Endometrium (tissue), 2 donors: Measurements from ENCODE around the gene FBXW5.

ENCODE experiments used
- FAIRE-seq: peaks from 2 replicates; lab custom pipeline; 2012; peaks lifted over from hg19 to GRCh38; lab: Jason Lieb, UNC
- donor health status: control.
- donor health status: control.

The FBXW5 gene

DNA sequence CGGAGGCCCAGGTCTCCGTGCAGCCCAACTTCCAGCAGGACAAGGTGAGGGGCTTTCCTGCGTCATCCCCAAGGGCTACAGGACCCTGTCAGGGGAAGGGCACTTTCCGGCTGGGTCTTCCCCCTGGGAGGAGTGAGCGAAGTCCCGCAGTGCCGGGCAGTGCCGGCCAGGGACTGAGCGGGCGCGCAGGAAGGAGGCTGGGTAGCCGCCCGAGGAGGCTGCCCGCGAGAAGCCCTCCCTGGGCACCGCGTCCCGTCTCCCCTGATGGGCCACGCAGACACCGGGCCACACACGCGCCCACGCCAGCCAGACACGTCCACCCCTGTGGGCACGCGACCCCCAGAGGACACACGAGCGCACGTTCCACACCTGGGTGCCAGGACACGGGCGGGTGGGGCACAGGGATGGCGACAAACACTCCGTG lies 33.1 kb upstream of the FBXW5 start:
- FAIRE-seq = no peak

DNA sequence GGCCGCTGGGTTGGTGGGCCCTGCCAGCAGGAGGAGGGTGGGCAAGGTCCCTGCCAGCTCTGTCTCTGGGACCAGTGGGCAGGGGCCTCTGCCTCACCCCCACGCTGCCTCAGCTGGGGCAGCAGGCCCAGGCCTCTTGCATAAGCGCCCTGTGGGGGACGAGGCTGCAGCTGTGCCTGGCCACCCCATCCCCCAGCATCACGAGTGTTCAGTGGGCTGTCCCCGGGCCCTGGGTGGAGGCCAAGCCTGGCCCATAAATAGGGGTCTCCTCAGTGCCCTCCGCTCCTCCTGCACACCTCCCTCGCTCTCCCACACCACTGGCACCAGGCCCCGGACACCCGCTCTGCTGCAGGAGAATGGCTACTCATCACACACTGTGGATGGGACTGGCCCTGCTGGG lies 32.7 kb upstream of the FBXW5 start, which contains the start of gene PTGDS:
Gene PTGDS, plus strand, starts transcription at position 282 of the 400 bp plus-strand sequence. Its CDS starts 75 bp downstream, at position 357.
- FAIRE-seq = no peak

DNA sequence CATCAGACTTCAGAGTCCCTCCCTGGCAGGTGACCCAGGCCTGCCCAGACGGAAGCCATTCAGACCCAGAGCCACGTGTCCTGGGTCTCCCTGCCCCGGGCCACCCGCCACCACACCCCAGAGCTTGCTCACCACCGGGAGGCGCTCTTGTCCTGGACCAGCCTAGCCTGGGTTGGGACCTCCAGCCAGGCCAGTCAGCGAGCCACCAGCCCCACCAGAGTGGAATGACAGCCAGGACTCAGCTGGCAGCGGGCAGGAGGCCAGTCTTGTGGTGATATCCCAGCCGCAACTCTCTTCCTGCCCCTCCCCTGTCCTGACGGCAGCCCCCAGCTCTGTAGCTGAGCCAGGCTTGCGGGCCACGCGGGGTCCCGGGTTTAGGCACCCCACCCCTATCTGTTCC lies 31.1 kb upstream of the FBXW5 start:
- no peak for FAIRE-seq

DNA sequence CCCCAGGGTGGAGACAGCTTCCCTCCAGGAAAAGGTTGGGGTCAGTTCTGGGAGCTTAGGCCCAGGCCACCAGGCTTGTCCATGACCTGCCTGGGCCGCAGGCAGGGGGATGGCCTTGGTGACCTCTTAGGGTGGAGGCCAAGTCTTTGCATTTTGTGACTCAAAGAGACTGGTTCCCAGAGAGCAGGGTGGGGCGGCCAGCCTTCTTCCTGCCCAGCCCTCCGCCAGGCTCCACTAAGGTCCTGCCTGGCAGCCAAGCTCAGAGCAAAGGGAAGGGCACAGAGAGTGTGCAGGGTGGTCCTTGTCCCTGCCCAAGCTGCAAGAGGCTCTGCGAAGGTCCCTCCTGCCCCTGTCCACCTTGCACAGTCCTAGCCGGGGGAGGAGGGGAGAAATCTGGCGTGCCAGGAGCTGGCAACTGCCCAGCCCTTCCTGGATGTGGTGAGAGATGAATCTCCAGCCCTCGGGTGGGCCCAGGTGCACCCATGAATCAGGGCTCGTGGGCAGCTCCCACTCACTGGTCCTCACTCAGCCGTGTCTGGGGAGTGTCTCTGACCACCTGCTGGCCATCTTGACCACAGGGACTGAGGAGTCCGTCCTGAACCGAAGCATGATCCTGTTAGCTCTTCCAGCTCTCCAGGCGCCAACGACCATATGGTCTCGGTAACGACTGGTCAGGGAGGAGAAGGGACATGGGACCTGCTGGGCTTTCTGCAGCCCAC lies 30.4 kb upstream of the FBXW5 start:
- FAIRE-seq = no peak

DNA sequence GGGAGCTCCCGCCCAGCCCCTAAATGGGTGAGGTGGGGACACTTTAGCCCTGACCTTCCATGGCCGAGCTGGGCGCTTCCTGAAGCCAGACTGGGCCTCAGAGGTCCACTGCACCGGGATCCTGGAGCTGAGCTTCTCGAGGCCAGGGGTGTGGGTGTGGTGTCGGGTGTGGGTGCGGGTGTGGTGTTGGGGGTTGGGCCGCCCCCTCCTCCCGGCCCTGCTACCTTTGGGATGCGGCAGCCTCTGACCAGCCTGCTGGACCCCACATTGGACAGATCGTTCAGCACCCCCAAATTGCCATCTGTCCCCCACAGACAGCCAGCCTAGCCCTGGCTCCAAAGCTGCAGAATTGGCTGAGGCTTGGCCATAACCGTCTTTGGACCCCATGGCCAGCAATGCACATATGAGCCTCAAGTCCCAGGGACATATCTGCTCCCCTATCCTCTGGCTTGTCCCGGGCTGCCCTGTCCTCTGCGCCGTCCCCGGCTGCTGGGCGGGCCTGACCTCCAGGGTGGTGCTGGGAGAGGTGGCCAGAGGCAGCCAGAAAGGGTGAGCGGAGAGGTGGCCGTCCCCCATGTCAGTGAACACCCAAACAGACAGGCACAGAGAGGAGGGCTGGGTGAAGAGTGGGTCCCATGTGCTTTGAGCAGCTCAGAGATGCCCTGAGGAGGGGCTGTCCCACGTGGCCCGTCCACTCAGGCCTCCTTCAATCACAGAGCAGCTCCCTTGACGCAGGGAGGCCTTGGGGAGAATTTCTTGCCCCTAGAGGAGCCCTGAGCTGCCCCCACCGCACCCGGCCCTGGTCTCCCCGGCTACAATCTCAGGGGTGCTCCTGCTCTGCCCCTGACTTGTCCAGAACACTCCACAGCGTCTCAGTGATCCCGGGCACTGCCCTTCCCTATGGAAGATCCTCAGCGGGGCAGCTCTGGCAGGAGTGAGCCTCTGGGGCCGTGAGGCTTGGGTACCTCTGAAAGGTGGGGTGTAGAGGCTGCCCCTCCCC lies 29.4 kb upstream of the FBXW5 start:
- FAIRE-seq = no peak

DNA sequence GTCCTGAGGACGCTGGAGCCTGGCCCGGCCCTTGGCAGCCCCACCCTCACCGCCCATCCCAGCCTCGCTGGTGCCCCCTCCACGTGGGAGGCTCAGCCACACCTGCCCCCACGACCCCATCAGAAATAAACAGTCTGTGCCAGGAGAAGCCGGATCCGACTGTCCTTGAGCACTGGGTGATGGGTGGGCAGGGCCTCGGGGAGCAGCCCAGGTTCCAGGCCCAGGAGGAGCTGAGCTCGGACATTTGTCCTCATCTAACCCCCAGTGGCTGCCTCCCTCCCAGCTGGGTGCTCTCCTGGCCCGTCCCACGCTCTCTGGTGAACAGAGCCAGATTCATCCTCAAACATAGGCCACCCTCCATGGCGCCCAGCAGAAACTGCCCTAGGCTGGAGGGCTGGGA lies 28.2 kb upstream of the FBXW5 start:
- no peak for FAIRE-seq

DNA sequence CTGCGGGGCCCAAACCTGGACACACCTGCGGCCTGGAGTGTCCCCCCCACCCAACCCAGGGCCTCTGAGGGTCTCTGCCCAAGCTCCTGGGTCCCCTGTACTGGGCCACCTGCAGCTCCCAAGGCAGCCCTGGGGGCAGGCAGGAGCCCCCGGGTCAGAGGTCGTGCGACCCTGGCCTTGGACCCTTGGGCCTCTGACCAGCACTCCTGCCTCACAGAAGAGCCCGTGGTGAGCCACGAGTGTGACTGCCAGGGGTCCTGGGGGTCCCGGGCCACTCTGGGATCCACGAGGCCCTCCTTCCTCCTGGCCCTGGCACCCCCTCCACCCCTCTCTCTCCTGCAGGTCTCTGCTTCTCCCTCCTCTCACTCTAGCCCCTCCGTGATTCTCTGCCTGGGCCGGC lies 27.8 kb upstream of the FBXW5 start:
- no peak for FAIRE-seq

DNA sequence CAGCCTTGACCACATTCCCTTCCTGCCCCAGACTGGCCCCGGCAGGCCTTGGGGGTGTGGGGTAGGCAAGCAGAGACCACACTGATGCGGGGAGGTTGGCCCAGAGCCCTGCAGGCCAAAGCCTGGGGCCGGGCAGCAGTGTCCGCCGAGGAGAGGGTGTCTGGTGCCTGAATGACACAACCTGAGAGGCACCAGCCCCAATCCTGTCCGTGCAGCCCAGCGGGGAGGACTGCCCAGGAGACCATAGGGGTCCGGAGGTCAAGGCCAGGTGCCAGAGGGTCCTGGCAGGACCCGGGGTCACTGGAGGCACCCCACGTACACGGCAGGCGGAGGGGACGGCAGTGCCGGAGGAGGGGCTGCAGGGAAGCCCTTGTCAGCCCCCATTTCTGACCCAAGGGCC lies 27.2 kb upstream of the FBXW5 start:
- FAIRE-seq = no peak

DNA sequence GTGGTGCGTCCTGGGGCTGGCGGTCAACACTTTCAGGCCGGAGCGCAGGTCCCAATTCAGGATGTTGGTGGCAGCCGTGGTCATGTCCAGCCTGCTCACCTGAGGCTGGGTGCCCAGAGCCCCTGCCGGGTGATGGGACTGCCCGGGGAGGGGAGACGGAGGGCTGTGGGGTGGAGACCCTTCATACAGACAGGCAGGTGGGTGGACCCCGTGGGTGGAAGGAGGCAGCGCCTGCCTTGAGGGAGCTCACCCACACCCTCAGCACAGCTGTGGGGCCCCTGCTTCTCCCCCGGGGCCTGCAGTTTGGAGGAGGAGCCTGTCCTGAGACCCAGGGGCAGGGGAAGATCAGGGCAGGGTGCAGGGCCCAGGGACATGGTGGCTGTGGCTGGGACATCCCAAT lies 25.8 kb upstream of the FBXW5 start:
- FAIRE-seq = no peak

DNA sequence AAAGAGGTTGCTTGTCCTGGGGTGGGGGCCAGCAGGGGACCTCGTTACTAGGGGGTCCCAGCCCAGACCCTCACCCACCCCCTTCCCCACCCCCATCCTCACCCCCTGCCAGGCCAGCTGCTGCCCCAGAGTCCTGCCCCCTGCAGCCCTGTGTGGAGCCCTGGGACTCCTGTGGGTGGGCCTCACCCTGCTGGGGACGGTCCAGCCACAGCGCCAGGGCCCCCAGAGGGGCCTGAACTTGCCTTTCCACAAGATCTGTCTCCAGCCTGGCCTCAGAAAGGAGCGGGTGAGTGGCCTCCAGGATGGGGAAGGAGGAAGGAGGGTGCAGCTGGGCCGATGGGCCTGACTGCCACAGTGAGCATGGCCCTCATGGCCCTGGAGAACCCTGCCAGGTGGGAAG lies 25.2 kb upstream of the FBXW5 start:
- no peak for FAIRE-seq

DNA sequence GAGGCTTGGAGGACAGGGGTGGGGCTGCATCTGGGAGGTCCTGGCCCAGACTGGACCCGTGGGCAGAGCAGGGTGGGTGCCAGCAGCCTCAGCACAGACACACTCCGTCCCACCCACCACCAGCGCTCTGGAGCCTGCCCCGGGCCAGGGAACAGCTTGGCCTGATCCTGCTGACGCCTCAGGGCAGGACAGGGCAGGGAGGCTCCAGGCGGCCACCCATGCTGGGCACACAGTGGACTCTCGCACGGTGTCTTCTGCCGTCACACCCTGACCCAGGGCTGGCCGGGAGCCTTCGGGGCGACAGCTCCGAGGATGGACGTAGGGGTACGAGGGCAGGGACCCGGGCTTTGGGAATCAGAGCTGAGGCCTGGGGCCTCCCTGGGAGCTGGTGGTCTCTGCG lies 24.6 kb upstream of the FBXW5 start:
- no peak for FAIRE-seq

DNA sequence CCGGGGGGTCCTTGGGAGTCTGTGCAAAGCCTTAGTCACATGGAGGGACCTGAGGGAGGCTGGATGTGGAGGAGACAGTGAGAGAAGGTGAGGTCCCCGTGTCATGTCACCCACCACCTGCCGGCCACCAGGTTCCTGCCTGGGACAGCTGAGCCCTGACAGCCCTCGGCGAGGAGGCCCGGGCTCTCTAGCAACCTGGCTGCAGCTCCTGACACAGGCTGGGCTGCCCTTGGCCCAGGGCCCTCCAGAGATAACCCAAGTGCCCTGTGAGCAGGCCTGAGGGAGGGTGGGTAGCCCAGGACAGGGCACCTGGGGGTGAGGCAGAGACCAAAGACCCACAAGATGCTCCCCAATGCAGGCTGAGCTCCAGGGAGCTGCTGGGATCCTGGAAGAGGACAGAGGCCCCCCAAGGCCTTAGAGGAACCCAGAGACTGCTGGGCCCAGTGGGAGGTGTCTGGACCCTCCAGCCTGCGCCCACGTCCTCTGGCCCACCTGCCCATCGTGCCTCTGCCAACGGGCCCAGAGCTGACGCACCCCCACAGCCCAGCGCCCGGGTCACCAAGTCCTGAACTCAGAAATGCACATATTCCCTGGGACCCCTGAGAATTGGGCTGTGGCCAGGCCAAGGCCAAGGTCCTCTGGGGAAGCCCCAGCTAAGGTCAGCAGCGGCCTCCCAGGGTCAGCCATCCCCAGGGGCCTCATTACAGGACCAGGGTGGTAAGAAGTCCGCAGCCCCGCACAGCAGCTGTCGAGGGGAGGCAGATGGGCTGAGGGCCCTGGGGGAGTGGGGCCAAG lies 24.0 kb upstream of the FBXW5 start:
- no peak for FAIRE-seq

DNA sequence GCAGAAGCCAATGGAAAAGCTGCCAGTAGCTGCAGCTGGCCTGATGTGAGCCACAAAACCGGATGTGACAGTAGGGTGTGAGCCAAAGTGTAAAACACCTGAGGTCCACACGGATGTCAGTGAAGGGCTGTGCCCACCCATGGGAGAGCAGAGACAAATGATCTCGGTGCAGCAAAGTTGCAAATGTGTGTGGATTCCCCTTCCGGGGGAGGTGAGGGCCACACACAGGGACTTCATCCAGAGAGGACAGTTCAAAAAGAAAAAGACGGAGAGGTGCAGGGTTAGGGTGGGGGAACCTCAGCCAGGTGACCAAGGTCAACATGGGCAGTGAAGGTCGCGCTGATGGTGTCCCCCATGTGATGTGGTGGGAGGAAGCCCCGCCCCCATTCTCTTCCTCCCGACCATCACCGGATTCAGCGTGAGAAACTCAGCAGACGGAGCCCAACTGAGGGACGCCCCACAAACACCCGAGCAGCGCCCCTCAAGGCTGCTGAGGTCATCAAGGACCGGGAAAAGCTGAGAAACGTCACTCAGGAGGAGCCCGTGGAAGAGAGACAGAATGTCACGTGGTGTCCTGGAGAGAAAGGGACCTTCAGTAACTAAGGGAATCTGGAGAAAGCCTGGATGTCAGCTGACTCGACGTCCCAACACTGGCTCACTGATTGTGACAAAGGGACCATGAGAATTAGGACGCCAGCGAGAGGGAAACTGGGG lies 21.4 kb upstream of the FBXW5 start:
- FAIRE-seq = no peak

DNA sequence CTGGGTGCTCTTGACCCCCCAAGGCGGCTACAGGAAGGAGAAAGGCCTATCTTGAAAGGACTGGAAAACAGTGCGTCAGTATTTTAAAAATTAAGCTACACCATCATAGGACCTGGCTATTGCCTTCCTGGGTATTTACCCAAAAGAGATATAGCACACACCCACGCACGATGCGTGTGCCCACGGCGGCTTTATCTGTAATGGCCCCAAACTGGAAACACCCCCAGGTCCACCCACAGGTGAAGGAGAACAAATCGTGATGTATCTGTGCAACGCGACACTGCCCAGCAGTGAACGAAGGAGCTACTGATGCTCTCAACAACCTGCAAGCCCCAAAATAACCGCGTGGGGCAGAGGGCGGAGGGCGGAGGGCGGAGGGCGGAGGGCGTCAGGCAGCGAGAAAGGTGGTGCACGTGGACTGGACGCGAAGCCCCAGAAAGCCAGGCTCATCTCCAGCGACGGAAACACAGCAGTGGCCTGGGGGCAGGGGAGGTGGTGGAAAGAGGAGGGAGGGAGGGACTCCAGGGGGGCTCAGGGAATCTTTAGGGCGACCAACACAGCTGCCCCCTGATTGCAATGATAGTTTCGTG lies 20.4 kb upstream of the FBXW5 start:
- FAIRE-seq = no peak

DNA sequence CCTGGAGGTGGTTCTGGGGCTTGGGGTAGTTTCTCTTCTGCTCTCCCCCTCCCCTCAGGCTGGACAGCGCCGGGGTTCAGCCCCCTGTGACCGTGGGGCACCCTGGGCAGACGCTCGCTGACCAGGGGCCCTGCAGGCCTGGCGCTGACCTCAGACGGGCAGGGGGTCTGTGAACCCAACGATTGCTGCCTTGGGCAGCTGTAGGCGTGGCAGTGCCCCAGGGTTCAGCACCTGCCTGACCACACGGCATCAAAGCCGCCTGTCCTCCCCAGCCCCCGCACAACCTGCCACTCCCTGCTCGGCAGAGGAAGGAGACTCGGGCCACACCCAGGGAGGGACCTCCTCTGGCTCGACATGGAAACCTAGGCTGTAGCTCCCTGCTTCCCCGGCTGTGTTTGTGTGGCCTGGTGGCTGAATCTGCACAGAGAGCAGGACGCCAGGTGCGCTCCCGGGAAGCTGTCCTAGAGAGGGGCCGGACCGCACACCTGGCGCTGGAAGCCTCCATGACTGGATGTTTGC lies 19.7 kb upstream of the FBXW5 start:
- FAIRE-seq = no peak

DNA sequence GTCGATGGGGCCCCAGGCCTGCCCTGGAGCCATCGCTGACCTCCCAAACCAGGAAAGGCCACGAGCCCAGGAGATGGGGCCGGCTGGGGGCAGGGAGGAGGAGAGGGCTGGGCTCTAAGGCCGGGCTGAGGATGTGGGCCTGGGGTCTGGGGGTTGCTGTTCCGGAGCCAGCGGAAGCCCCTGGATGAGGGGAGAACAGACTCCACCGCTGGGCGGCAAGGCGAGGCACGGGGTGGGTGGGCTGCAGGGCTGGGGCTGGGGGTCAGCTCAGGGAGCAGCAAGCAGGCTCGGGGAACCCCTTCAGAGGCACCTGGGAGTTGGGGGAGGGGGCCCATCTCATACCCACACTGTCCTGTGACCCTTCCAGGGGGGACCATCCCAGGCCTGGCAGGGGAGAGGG lies 19.2 kb upstream of the FBXW5 start:
- FAIRE-seq = no peak

DNA sequence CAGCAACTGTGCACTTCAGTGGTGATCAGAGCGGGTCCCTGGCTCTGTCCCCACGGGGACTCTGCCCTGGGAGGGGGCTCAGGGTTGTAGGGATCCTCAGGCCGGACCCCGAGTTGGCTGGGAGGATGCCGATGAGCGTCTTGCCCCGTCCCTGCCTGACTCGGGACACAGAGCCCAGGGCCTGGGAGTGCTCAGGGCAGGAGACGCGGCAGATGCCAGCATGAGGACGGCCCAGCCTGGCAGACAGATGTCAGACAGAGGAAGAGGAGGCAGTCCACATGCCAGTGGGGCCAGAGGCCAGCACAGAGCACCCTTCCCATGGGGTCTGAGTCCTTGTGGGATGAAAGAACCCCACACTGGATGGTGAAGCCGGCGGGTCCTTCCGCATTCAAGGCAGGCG lies 18.8 kb upstream of the FBXW5 start:
- FAIRE-seq = no peak

DNA sequence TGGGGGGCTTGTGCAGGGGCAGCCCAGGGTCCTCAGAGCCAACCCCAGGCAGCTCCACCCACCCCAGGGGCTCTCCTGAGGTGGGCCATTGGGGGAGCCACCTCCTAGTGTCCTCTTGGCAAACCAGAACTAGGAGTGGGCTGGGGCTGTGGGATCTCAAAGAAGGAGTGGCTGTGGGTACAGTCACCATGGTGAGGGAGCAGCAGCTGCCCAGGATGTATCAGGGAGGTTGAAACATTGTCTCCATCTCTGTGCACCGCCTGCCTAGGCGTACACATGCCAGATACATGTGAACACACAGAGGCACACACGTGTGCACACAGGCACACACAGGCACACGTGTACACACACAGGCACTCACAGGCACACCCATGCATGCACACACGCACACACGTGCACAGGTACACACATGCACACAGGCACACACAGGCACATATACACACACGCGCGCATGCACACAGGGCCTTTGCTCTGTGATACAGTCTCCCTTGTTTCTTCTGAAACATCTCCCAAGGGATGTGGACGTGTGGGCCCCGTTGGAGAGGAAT lies 18.2 kb upstream of the FBXW5 start:
- FAIRE-seq = no peak

DNA sequence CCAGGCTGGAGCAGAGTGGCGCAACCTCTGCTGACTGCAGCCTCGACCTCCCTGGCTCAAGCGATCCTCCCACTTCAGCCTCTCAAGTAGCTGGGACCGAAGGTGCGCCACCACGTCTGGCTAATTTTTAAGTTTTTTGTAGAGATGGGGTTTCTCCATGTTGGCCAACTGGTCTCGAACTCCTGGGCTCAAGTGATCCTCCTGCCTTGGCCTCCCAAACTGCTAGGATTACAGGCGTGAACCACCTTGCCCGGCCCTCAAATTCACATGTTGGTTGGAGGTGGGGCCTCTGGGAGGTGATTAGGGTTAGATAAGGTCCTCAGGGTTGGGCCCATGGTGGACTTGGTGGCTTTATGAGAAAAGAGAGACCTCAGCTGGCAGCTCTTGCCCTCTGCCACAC lies 17.6 kb upstream of the FBXW5 start:
- FAIRE-seq = no peak

DNA sequence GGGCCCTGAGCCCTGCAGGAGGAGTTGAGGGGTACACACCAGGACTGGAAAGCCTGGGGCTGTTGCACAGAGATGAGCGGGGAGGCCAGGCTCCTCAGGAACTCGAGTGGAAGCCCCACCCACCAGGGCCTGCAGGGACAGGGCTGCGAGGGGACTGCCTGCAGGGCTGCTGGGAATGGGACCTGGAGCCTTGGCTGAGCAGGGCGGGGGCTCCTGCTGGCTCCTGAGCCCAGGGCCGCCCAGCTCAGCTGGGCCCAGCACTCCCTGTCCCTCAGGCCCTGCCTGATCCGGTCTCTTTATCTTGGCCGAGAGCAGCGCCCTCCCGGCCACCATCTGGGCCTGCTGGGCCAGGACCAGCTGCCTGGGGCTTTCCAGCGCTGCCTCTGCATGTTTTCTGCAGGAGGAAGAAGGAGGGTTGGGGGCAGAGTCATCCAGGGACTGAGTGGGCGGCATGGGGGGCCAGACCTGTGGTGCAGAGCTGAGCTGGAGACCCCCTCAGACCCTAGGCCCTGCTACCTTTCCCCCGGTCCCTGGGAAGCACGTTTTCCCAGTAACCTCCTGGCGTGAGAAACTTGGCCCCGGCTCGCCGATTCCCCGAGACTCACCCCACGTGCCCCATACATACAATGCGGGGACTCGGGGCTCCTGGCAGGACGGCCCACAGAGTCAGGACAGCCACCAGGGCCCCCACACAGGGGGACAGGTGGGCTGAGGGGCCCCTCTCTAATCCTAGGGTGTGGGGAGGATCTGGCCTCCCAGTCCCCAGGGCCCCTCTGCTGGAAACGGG lies 16.9 kb upstream of the FBXW5 start:
- no peak for FAIRE-seq
